ENCODE results near the gene SEL1L.

The SEL1L gene

DNA sequence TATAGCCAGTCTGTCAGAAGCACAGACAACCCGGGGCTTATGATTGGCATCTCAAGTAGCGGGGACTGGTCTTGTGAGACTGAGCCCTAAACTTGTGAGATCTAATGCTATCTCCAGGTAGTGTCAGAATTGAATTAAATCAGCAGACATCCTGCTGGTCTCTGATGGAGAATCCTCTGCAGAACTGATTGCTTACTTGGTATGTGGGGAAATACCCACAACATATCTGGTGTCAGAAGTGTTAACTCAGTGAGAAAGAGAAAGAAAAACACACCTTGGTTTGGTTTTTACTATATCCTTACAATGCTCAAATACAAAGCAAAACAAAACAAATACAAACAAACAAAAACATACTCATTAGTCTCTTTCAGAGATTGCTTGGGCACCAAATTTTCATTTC, 10.0 kb downstream of the SEL1L start:
- Histone ChIP-seq H2AFZ (ENCODE audit: low read depth, low read length, severe bottlenecking) (no peak overlapping the region), H3K9me3 (ENCODE audit: insufficient read depth, low read length) (no peaks in the 10 kb centered on the region), H3K27ac (ENCODE audit: low read depth, low read length) (no peak overlapping the region), H3K4me3 (ENCODE audit: insufficient read depth, low read length, poor library complexity, severe bottlenecking) (no peak overlapping the region), H3K27me3 (ENCODE audit: low read length) (no peaks in the 10 kb centered on the region), H3K9me2 (replicated peaks; ENCODE audit: insufficient read depth, low read length) (no peaks in the 10 kb centered on the region), H3K36me3 (ENCODE audit: low read length) (peaks cover 30% of the 10 kb centered on the region; the same call in 1 of the 2 replicates), H4K20me1 (ENCODE audit: low read depth, low read length) (no peaks in the 10 kb centered on the region), H3F3A (ENCODE audit: insufficient read depth) (no peaks in the 10 kb centered on the region), H3K79me2 (ENCODE audit: insufficient read depth, low read length) (peaks cover 35% of the 10 kb centered on the region), H3K4me2 (ENCODE audit: low read depth, low read length, poor library complexity, severe bottlenecking) (no peak overlapping the region), H3K9ac (ENCODE audit: low read length) (no peak overlapping the region)
- TF ChIP-seq EZH2phosphoT487 (conservative IDR thresholded peaks at IDR 0.05; ENCODE audit: low read length) = no peak
- TF ChIP-seq, protein P1, sequence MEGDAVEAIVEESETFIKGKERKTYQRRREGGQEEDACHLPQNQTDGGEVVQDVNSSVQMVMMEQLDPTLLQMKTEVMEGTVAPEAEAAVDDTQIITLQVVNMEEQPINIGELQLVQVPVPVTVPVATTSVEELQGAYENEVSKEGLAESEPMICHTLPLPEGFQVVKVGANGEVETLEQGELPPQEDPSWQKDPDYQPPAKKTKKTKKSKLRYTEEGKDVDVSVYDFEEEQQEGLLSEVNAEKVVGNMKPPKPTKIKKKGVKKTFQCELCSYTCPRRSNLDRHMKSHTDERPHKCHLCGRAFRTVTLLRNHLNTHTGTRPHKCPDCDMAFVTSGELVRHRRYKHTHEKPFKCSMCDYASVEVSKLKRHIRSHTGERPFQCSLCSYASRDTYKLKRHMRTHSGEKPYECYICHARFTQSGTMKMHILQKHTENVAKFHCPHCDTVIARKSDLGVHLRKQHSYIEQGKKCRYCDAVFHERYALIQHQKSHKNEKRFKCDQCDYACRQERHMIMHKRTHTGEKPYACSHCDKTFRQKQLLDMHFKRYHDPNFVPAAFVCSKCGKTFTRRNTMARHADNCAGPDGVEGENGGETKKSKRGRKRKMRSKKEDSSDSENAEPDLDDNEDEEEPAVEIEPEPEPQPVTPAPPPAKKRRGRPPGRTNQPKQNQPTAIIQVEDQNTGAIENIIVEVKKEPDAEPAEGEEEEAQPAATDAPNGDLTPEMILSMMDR (IDR thresholded peaks at IDR 0.05; ENCODE audit: insufficient read depth, low read length, poor library complexity, severe bottlenecking) = no peak

DNA sequence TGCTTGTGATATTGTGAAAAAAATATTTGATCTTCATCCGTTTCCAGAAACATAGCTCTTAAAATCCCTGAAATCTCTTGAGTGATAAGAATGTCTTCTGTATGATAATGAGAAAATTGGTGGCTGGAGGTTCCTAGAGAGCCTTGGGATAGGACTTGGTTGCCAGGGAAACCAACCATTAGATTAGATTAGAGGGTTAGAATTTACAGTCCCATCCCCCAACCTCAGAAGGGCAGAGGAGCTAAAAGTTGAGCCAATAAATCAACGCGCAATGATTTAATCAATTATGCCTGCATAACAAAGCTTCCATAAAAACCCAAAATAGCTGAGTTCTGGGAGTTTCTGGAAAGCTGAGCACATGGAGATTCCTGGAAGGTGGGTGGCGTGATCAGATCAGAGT, 10.6 kb downstream of the SEL1L start:
- Histone ChIP-seq H3K4me3 (ENCODE audit: insufficient read depth, low read length, poor library complexity, severe bottlenecking) (no peak overlapping the region), H3K9ac (ENCODE audit: low read length) (no peak overlapping the region), H3K27ac (ENCODE audit: low read depth, low read length) (no peak overlapping the region), H3K4me2 (ENCODE audit: low read depth, low read length, poor library complexity, severe bottlenecking) (no peak overlapping the region), H3K36me3 (ENCODE audit: low read length) (peaks cover 30% of the 10 kb centered on the region; the same call in 1 of the 2 replicates), H3K79me2 (ENCODE audit: insufficient read depth, low read length) (peaks cover 29% of the 10 kb centered on the region; the same call in 1 of the 2 replicates), H3K9me3 (ENCODE audit: insufficient read depth, low read length) (no peaks in the 10 kb centered on the region), H3K27me3 (ENCODE audit: low read length) (no peaks in the 10 kb centered on the region), H3F3A (ENCODE audit: insufficient read depth) (no peaks in the 10 kb centered on the region), H3K9me2 (replicated peaks; ENCODE audit: insufficient read depth, low read length) (no peaks in the 10 kb centered on the region), H4K20me1 (ENCODE audit: low read depth, low read length) (no peaks in the 10 kb centered on the region), H2AFZ (ENCODE audit: low read depth, low read length, severe bottlenecking) (no peak overlapping the region)
- no peak for TF ChIP-seq EZH2phosphoT487 (conservative IDR thresholded peaks at IDR 0.05; ENCODE audit: low read length)
- TF ChIP-seq, protein P1 (IDR thresholded peaks at IDR 0.05; ENCODE audit: insufficient read depth, low read length, poor library complexity, severe bottlenecking) = no peak

DNA sequence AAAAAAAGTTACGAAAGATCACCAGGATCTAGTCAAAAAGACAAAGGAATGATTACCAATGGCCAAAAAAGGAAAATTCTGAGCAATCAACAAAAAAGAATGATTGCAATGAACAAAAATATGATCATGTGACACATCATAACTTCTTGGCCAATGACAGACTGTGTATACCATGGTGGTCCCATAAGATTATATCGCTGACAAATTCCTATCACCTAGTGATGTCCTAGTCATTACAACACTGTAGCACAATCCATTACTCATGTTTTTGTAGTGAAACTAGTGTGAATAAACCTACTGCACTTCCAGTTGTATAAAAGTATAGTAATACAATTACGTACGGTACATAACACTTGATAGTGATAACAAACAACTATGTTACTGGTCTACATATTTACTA, 12.3 kb downstream of the SEL1L start:
- H2AFZ ChIP-seq (ENCODE audit: low read depth, low read length, severe bottlenecking) = no peak overlapping the region
- H3K4me2 ChIP-seq (ENCODE audit: low read depth, low read length, poor library complexity, severe bottlenecking) = no peak overlapping the region
- no peak overlapping the region for H3K4me3 ChIP-seq (ENCODE audit: insufficient read depth, low read length, poor library complexity, severe bottlenecking)
- H3K9ac ChIP-seq (ENCODE audit: low read length) = no peak overlapping the region
- H4K20me1 ChIP-seq (ENCODE audit: low read depth, low read length) = no peaks in the 10 kb centered on the region
- H3F3A ChIP-seq (ENCODE audit: insufficient read depth) = no peaks in the 10 kb centered on the region
- TF ChIP-seq, protein P1 (IDR thresholded peaks at IDR 0.05; ENCODE audit: insufficient read depth, low read length, poor library complexity, severe bottlenecking) = no peak
- no peak for TF ChIP-seq EZH2phosphoT487 (conservative IDR thresholded peaks at IDR 0.05; ENCODE audit: low read length)
- no peak overlapping the region for H3K27ac ChIP-seq (ENCODE audit: low read depth, low read length)
- no peaks in the 10 kb centered on the region for H3K9me2 ChIP-seq (replicated peaks; ENCODE audit: insufficient read depth, low read length)
- H3K9me3 ChIP-seq (ENCODE audit: insufficient read depth, low read length) = no peaks in the 10 kb centered on the region
- H3K79me2 ChIP-seq (ENCODE audit: insufficient read depth, low read length) = peaks cover 21% of the 10 kb centered on the region; the same call in 1 of the 2 replicates
- no peaks in the 10 kb centered on the region for H3K27me3 ChIP-seq (ENCODE audit: low read length)
- peaks cover 37% of the 10 kb centered on the region; the same call in 1 of the 2 replicates for H3K36me3 ChIP-seq (ENCODE audit: low read length)
